Thyroid gland (tissue), 4 donors: Measurements from ENCODE around the gene DGCR2.

Experiments
- POLR2A ChIP-seq, 2 donors: fragments of 450-650 bp; IDR thresholded peaks; one replicate each; pipeline ENCODE4 v1.6.1; 2017; ENCODE audit warnings: antibody characterized with exemption in 2 of 2, mild to moderate bottlenecking in 2 of 2, moderate library complexity in 1 of 2
- TF ChIP-seq, protein P1 (sequence below), 6 experiments: fragments of 200-600 bp in 3 of 6; fragments of 450-650 bp in 3 of 6; sonication (generic) in 3 of 6; IDR thresholded peaks; one replicate each; pipeline ENCODE4 v1.5.1; 2016 to 2019; ENCODE audit warnings: antibody characterized with exemption in 6 of 6, mild to moderate bottlenecking in 2 of 6, inconsistent platforms in 1 of 6, moderate library complexity in 1 of 6

DNA sequence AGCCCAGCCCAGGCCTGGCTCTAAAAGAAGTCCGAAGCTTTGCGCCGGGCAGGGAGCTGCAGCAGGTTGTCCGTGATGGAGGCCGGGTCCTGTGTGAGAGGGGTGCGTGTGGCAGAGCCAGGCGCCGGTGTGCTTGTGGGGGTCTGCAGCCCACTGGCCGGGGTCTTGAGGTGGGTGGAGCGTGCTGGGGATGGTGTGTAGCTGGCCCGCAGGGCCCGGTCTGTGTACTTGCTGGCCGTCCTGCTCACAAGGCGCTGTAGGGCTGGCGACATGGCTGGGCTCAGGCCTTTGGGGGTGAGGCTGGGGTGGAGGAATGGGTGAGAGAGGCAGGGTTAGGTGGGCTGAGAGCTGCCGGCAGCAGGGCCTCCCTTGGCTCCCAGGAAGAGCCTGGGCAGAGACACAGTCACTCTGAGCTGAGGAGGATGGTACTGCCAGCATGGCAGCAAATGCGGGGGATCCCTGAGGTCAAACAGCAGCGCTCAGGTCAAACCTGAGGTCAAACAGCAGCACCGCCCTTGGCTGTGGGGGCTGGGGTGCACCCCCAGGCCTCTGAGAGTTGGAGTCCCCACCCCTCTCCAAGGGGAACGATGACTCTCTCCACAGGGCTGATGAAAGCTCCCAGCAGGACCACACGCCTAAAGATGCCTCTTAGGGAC, 12.1 kb upstream of the DGCR2 start:
- TF ChIP-seq, protein P1, sequence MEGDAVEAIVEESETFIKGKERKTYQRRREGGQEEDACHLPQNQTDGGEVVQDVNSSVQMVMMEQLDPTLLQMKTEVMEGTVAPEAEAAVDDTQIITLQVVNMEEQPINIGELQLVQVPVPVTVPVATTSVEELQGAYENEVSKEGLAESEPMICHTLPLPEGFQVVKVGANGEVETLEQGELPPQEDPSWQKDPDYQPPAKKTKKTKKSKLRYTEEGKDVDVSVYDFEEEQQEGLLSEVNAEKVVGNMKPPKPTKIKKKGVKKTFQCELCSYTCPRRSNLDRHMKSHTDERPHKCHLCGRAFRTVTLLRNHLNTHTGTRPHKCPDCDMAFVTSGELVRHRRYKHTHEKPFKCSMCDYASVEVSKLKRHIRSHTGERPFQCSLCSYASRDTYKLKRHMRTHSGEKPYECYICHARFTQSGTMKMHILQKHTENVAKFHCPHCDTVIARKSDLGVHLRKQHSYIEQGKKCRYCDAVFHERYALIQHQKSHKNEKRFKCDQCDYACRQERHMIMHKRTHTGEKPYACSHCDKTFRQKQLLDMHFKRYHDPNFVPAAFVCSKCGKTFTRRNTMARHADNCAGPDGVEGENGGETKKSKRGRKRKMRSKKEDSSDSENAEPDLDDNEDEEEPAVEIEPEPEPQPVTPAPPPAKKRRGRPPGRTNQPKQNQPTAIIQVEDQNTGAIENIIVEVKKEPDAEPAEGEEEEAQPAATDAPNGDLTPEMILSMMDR (IDR thresholded peaks at IDR 0.05): no peak
- no peak for TF ChIP-seq POLR2A (IDR thresholded peaks at IDR 0.05)
